GM19328 (cell line): Measurements from ENCODE around the gene PLSCR3.
A peak's percentile ranks its signal among the peaks of the same experiment; 100 is the strongest.

Source experiments
- ATAC-seq: cut with Tn5 transposase; IDR thresholded peaks from one replicate; pipeline ENCODE4 v1.9.1; 2021; ENCODE audit warnings: mild to moderate bottlenecking, moderate library complexity; ENCODE audit not compliant: unreplicated experiment

Gene PLSCR3

DNA sequence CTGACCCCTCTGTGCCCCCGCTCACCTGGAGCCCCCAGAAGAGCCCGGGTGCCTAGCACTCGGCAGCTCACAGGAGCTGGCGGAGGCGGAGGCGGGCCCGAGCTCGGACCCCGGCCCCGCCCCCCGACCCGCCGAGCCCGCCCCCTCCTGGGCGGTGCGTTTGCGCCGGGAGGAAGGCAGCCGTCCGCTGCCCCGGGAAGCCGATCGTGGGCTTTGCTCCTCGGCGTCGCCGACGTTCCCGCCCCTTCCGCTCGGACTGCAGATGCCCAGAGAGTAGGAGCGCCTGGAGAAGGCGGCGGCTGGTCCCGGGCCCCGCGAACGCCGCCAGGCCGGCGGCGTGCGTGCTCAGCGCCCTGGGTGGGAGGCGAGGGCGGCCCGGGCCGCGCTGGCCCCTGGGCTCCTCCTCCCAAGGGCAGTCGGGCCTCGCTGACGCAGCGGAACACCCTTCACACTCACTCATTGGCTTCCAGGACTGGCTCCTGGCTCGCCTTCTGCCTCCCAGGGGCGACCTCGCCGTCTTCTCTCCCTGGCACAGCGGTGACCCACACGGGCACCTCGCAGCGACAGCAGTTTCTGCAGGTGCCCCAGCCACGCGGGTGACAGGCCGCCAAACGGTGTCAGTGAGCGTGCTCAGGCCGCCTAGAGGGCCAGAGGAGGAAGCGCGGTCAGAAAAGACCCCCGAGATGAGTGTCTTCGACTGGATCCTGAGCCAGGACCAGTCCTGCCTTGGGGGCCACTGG is at the start of gene PLSCR3:
TSS of gene PLSCR3 (minus strand) at position 74 of the 740 bp plus-strand sequence. CDS start 415 bp downstream, outside the sequence.
- peak; percentile 81 for ATAC-seq

DNA sequence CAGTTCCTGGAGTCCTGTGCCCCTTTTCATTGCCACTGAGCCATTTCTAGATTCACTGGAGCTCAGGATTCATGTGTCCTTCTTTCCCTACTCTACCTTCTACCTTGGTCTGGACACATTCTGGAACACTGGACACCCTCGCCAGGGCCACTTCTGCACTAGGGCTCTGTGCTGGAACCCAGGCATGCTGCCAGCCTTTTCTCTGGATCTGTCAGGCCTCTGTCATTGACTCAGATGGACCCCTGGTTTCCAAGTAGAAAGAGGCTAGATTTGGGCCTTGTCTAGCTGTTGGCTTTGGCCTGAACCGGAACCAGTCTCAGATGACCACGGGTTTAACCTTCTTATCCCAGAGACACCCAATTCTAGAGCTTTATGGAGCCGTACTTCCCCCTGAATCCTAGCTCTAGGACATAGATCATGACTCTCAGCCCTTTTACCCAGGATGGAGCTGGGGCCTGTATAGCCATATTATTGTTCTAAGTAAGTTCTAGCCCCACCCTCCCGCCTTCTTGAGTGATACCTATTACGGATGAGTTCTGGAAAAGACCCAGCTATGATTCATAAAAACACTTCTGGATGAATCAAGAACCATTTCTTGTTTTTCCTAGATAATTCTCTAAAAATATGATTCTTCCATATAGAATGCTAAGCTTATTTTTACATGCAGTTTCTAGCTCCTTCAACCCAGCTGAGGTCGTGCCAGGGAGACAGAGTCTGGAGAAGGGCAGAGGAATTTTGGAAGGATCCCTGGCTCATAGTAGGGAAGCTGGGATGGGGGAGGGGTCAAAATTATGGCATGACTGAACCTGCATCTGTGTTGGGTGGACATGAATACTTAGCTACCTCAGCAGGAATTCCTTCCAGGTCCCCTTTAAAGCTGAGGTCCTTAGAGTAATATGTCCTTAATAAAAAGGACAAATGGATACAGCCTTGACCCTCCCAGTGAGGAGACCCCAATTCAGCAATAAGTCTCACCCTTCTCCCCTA is 49.5 kb upstream of the PLSCR3 start:
- ATAC-seq: no peak

DNA sequence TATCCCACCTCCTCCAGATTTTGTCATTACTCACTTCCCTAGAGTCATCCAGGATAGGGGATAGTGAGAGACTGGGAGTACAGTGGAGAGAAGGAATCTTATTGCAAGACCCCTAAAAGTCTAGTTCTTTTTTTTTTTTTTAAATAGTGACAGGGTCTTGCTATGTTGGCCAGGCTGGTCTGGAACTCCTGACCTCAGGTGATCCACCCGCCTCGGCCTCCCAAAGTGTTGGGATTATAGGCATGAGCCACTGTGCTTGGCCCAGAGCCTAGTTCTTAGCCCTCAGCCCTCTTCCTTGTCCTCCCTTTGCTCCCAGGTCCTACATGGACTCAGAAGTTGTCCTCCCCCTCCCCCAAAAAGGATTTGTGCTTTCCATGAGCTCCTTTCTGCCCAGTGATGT is 47.8 kb upstream of the PLSCR3 start:
- no peak for ATAC-seq

DNA sequence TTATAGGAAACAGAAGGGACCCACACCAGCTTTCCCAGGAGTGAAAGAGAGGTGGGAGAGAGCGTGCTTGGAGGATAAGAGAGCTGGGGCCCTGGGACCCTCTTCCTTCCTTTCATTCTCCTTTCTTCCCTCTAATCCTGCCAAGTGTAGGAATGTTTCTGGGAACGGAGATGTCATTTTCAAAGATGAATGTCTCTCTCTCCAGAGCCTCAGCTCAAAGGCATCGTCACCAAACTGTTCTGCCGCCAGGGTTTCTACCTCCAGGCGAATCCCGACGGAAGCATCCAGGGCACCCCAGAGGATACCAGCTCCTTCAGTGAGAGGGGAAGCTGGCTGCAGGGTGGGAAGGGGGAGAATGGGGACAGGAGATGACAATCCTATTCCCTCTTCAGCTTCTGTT is 46.9 kb upstream of the PLSCR3 start:
- ATAC-seq: no peak

DNA sequence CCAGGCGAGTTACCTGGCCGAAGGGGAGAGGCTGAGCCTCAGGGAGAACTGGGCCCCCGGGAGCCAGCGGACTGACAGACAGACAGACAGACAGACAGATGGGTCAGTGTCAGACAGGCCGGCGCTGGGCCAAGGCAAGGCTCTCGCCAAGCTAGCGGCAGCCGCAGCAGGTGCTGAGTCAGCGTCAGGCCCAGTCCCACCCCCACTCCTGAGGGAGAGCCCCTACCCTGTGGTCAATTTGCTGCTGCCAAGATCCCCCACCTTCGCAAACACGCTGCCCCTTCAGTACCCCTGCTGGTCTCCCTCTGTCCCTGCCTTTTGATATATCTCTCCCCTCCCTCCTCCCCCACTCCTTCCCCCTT is 46.5 kb upstream of the PLSCR3 start:
- ATAC-seq: no peak

DNA sequence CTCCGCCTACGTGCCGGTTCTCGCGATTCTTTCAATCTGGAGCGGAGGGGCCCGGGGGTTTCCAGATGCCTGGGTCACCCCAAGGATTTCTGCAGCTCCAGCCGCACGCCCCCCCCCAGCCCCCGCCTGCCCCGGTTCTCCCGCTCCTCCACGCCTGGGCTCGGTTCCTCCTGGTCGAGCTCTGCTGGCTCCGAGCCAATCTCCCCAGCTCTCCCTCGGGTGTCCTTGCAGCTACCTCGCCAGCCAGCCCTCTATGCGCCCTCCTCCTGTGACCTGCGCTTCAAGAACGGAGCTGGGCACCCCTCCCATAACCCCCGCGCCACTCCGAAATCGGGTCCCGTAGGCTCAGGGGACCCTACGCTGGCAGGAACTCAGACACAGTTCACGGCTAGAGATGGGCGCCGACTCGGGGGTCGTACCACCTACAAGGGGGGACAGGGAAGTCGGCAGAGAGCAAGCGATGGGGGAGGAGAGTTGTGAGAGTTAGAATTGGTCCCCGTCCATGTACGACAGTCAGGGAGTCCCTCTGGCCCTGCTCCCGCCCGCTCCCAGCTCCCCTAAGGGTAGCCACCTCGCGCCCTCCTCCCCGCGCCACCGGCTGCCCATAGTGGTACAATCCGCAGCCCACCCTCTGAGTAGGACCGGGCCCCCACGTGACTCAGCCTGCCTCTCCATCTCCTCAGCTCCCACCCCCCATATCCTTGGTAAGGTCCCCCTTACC is 45.9 kb upstream of the PLSCR3 start:
- no peak for ATAC-seq

DNA sequence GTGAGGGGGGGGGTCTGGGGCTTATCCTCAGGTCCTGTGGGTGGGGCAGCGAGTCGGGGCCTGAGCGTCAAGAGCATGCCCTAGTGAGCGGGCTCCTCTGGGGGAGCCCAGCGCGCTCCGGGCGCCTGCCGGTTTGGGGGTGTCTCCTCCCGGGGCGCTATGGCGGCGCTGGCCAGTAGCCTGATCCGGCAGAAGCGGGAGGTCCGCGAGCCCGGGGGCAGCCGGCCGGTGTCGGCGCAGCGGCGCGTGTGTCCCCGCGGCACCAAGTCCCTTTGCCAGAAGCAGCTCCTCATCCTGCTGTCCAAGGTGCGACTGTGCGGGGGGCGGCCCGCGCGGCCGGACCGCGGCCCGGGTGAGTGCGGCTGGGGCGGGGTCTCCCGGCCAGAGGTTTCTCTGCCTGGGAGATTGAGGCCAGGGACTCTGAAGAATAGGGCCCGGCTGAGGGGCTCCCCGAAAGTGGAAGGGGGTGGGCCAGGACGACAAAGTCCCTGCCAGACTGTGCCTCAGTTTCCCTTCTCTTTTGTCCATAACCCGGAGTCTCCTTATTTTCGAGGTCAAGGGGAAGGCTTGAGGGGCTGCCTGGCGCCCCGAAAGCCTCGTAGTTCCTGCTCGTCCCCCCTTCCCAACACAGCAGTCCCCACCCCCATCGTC is 45.3 kb upstream of the PLSCR3 start, which contains the start of gene FGF11:
TSS of gene FGF11 (plus strand) at position 51 of the 651 bp plus-strand sequence. CDS start at position 160, 109 bp downstream.
- ATAC-seq: no peak

DNA sequence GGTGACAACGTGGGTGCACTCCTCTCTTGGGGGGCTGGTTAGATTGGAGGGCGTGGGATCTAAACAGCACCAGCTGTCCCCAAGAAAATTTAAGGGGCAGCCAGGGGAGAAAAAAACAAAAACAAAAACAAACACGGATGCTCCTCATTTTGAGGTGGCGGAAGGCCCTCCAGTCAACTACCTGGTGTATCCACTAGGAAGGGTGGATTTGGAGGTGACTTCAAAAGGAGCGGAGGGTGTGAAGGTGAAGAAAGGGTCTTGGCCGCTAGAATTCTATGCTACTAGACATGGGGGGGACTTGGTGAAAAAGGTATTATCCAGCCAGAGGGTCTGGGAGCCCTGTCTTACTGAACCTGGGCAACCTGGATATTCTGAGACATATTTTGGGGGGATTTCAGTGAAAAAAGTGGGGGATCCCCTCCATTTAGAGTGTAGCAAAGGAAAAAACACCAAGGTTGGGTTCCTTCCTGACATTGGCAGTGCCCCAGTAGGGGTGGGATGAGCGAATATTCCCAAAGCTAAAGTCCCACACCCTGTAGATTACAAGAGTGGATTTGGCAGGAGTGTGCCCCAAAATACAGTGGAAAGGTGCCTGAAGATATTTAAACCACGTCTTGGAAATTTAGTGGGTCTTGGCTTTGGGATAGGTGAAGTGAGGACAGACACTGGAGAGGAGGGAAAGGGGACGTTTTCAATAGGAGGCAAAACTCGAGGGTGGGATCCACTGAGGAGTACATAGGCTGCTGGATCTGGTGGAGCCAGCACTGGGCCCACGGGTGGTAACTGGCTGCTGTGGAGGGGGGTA is 44.5 kb upstream of the PLSCR3 start:
- no peak for ATAC-seq

DNA sequence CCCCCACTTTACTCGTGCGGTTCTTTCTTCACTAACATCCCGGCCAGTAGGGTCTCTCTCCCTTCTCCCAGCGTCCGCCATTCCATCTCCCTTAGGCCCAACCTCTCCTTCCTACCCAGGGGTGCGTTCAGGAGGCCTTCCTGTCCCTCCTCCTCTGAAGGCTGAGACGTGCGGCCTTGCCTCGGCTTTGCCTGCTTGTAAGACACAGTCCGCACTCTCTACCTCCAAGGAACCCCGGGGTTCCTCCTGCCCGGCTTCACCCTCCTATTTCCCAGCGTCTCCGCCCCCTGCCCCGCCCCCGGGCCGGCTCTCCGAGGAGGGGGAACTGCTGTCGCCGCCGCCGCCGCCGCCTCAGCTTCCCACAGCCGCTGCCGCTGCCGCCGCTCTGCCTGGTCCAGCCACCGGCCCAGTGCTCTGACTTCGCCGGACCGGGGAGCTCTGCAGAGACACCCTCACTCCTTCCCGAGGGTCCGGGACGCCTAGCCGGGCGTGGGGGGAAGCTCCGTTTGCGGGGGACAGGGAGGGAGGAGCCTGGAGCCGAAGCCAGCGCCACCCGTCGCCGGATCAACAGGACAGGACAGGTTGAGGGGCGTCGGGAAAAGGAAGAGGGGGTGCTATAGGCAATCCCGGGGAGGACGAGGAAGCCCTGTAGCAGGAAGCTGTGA is 43.8 kb upstream of the PLSCR3 start:
- ATAC-seq: no peak

DNA sequence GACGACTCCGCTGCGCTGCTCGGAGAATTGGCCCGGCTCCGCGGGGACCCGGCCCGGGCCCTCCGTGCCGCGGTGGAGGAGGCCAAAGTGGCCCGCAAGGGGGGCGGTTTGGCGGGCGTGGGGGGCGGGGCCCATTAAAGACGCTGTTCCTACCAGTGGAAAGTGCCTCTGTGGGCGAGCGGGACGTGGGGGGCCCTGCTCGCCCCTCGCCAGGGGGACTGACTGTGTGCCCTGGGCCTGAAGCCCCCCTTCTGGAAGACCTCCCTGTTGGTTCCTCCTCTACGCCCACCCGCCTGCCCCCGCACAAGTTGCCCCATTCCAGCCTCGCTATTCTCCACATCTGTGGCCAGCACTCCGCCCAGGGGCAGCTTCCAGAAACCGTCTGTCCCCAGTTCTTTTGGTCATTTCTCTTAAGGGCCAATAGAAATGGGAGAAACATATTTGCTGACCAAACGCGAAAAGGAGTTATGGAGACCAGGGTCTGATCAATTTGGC is 43.1 kb upstream of the PLSCR3 start:
- no peak for ATAC-seq

DNA sequence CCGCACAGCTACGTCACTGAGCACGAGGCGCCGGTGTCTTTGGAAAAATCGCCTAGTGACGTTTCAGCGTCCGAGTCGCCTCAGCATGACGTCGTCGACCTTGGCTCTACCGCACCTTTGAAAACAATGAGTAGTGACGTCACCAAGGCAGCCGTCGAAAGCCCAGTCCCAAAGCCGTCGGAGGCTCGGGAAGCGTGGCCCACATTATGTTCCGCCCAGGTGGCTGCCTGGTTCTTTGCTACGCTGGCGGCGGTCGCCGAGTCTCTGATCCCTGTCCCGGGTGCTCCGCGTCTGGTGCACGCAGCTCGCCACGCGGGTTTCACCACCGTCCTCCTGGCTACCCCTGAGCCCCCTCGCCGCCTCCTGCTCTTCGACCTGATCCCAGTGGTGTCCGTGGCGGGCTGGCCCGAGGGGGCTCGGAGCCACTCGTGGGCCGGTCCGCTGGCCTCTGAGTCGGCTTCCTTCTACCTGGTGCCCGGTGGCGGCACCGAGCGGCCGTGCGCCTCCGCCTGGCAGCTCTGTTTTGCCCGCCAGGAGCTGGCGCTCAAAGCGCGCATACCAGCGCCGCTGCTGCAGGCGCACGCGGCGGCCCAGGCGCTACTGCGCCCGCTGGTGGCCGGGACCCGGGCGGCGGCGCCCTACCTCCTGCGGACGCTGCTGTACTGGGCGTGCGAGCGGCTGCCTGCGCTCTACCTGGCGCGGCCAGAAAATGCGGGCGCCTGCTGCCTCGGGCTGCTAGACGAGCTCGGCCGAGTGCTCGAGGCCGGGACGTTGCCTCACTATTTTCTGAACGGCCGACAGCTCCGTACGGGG is 42.4 kb upstream of the PLSCR3 start:
- no peak for ATAC-seq

DNA sequence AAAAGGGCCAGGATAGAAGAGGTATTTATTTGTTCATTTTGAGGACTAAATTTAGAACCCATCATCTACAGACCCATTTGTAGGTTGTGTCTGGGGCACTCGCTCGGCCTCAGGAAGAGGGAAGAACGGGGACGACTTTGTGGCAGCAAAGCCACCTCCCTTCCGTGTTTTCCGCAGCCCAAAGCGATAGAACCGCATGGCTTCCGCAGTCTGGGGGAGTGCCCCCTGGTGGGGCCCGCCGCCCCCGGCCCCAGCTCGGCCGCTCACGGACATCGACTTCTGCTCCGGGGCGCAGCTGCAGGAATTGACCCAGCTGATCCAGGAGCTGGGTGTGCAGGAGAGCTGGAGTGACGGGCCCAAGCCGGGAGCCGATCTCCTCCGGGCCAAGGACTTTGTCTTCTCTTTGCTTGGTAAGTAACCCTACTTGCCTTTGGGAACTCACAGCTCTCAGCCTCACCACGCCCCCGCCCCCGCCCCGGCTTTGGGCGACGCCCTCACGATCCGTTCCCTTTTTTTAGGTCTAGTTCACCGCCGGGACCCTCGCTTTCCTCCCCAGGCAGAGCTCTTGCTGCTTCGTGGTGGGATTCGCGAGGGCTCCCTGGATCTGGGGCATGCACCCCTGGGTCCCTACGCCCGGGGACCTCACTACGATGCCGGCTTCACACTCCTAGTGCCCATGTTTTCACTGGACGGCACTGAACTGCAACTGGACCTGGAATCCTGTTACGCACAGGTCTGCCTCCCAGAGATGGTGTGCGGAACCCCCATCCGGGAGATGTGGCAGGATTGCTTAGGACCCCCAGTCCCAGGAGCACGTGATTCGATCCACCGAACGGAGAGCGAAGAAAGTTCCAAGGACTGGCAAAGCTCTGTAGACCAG is 41.6 kb upstream of the PLSCR3 start:
- peak; percentile 21 for ATAC-seq

DNA sequence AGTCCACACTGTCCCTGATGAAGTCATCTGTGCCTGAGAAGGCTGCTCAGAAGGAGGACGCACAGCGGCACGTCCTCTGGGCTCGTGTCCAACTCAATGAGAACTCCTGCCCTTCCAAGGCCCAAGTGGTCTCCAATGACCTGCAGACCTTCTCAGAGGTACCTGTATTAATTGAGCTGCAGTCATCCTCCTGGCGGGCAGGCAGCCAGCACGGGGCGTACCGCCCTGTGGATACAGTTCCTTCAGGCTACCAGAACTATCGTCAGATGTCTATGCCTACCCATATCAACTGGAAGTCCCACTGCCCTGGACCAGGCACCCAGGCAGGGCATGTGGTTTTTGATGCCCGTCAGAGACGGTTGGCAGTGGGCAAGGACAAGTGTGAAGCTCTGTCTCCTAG is 38.0 kb upstream of the PLSCR3 start:
- no peak for ATAC-seq

DNA sequence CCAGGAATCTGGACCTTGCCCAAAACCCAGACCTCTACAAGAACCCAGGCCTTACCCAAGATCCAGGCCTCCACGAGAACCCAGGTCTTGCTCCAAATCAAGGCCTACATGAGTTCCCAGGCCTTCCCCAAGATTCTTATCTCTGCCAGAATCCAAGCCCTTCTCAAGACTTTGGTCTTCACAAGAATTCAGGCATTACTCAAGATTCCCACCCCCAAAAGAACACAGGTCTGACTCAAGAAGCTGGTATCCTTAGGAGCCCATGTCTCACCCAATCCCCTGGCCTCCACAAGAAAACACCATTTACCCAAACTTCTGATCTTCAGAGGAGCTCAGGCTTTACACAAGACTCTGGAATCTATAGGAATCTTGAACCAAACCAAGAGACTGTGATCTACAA is 36.9 kb upstream of the PLSCR3 start:
- ATAC-seq: no peak

DNA sequence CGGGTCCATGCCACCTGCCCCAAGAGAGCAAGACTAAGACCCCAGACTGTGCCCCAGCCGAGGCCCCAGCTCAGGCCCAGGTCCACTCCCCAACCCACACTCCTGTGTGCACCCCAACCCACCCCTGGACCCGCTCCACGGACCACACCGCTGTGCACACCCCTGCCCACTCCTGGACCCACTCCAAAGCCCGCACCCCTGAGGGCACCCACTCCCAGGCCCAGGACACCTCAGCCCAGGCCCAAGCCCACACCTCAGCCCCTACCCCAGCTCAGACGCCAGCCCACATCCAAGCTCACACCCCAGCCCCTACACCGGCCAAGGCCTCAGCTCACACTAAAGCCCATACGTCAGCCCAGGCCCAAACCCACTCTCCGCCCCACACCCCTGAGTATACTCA is 35.4 kb upstream of the PLSCR3 start:
- ATAC-seq: no peak

DNA sequence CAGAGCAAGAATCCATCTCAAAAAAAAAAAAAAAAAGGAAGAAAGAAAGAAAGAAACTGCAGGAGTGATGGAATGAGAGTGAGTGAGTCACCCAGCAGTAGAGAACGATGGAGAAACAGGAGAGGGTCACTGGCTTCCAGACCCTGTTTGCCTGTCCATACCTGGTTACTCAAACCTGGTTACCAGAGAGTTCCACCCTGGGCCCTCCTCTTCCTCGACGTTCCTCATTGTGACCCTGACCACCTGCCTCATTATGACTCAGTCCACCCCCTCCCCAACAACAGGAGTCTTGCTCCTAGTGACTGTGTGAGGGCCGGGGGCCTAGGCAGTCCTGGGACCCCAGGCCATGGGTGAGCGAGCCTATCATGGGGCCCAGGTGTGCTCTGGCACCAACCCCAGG is 34.2 kb upstream of the PLSCR3 start, which contains the start of gene SPEM3:
TSS of gene SPEM3 (plus strand) at position 301 of the 400 bp plus-strand sequence. CDS start at position 347, 46 bp downstream.
- no peak for ATAC-seq

DNA sequence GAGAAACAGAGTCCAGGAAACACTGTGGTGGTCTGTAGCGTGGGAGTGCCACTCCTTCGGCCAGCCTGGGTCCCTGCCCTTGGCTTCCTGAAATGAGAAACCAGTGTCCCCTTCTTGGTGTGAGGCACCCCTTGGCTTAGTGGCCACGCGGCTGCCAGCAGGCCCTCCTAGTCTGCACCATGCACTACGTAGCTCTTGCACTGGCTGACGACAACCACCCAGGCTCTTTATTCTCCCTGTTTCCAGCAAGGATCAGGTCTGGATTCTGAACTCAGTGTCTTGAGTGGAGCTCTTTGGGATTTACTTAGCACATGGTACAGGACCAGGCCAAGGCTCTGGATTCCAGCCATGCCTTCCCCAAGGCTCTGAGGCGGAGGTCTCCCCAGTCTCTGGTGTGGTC is 33.2 kb upstream of the PLSCR3 start:
- ATAC-seq: no peak
